Caco-2 (cell line): ENCODE results near the gene TCF12. TPM values are rescaled to one million over a fixed set of nuclear protein-coding genes. Genes with fewer than 3 reads are reported as not detected.

Source experiments
- Bru-seq: library from RNA; stranded (reverse); fragments of 400-500 nt; gene quantifications from one replicate; lab custom pipeline; 2021; lab: Mats Ljungman, UMichigan
- BruChase-seq, 2 experiments: library from RNA; stranded (reverse); fragments of 400-500 nt; gene quantifications; one replicate each; lab custom pipeline; 2021; lab: Mats Ljungman, UMichigan
- BruUV-seq: library from RNA; stranded (reverse); fragments of 400-500 nt; replicated peaks from 2 replicates; lab custom pipeline; 2021; lab: Mats Ljungman, UMichigan
- CTCF ChIA-PET: fragments of 300-600 bp; sonication (Branson Sonifier 250); formaldehyde crosslinking; loops from one replicate; lab custom pipeline; 2022; ENCODE audit warnings: antibody characterized with exemption; lab: Charles Lee
- POLR2A ChIA-PET: fragments of 300-600 bp; sonication (Branson Sonifier 250); formaldehyde crosslinking; loops from one replicate; lab custom pipeline; 2022; ENCODE audit warnings: antibody characterized with exemption; lab: Charles Lee
- DNase-seq, 2 experiments: peaks; one replicate each; pipeline versions ENCODE4 v3.0.0 to v3.0.0-alpha.2; 2020 to 2022
- H3K27me3 ChIP-seq: replicated peaks from 2 replicates; pipeline ENCODE4 v1.6.0; 2011; ENCODE audit warnings: low read length; ENCODE audit not compliant: control insufficient read depth, insufficient read depth
- H3K36me3 ChIP-seq: 2 replicates; pipeline ENCODE4 v1.5.1; 2011; ENCODE audit warnings: low read length; ENCODE audit not compliant: control insufficient read depth, insufficient read depth
- H3K4me1 ChIP-seq: fragments of 250-450 bp; sonication (Bioruptor Pico); 2 replicates; pipeline ENCODE4 v1.5.1; 2020; ENCODE audit warnings: mild to moderate bottlenecking
- H3K4me3 ChIP-seq: 2 replicates; pipeline ENCODE4 v1.5.1; 2011; ENCODE audit warnings: low read depth, mild to moderate bottlenecking, control low read depth, low read length
- H3K9me3 ChIP-seq: fragments of 250-450 bp; sonication (Bioruptor Pico); 2 replicates; pipeline ENCODE4 v1.5.1; 2020; ENCODE audit warnings: mild to moderate bottlenecking, moderate library complexity
- H3K27ac Mint-ChIP-seq: one replicate; pipeline ENCODE4 v1.8.0; 2022; ENCODE audit warnings: mixed read lengths; ENCODE audit not compliant: unreplicated experiment
- H3K27me3 Mint-ChIP-seq: one replicate; pipeline ENCODE4 v1.8.0; 2022; ENCODE audit warnings: mixed read lengths; ENCODE audit not compliant: insufficient read depth, unreplicated experiment
- H3K36me3 Mint-ChIP-seq: one replicate; pipeline ENCODE4 v1.8.0; 2022; ENCODE audit warnings: mild to moderate bottlenecking, mixed read lengths; ENCODE audit not compliant: insufficient read depth, unreplicated experiment
- H3K4me1 Mint-ChIP-seq: one replicate; pipeline ENCODE4 v1.8.0; 2022; ENCODE audit warnings: low read depth, mixed read lengths; ENCODE audit not compliant: unreplicated experiment
- H3K4me3 Mint-ChIP-seq: one replicate; pipeline ENCODE4 v1.8.0; 2022; ENCODE audit warnings: mild to moderate bottlenecking, moderate library complexity, mixed read lengths; ENCODE audit not compliant: unreplicated experiment
- H3K9me3 Mint-ChIP-seq: one replicate; pipeline ENCODE4 v1.8.0; 2022; ENCODE audit warnings: mixed read lengths; ENCODE audit not compliant: unreplicated experiment
- CTCF ChIP-seq, 2 experiments: fragments of 200-600 bp in 1 of 2; IDR thresholded peaks; 1 replicate in 1 of 2; 2 replicates in 1 of 2; pipeline versions ENCODE4 v1.5.1 to v1.8.0; 2011 to 2022; ENCODE audit warnings: antibody characterized with exemption in 1 of 2, control low read depth in 1 of 2, inconsistent platforms in 1 of 2, low read depth in 1 of 2, low read length in 1 of 2, mild to moderate bottlenecking in 1 of 2, moderate library complexity in 1 of 2; ENCODE audit not compliant: insufficient read depth in 1 of 2, severe bottlenecking in 1 of 2, unreplicated experiment in 1 of 2
- intact Hi-C: fragments of 100-400 bp; cut with micrococcal nuclease; formaldehyde crosslinking; loops from one replicate; pipeline ENCODE4 v1.10.0; 2022; ENCODE audit not compliant: unreplicated experiment
- long read RNA-seq: library from polyadenylated mRNA; stranded (forward); transcript quantifications from one replicate; pipeline ENCODE4 v2.0.0, GENCODE V29; 2022
- total RNA-seq: library from RNA; stranded (reverse); gene quantifications from 2 replicates; pipeline ENCODE4 v1.2.3, GENCODE V29; 2022

The TCF12 gene
- total RNA-seq: 64.4 and 68.8 TPM in 2 replicates
- Bru-seq, nascent RNA: percentile 88 among the genes with signal in this experiment
- percentile 80 among the genes with signal in this experiment for BruChase-seq, experiment 1, labeled RNA remaining after a 2-hour chase
- BruChase-seq, experiment 2, labeled RNA remaining after a 6-hour chase: percentile 75 among the genes with signal in this experiment
- long read RNA-seq, full-length matches to known transcripts: 19 of 43 reads
- long read RNA-seq, partial matches to known transcripts: 8 of 43 reads
- long read RNA-seq, other reads (novel, unspliced or antisense): 16 of 43 reads

DNA sequence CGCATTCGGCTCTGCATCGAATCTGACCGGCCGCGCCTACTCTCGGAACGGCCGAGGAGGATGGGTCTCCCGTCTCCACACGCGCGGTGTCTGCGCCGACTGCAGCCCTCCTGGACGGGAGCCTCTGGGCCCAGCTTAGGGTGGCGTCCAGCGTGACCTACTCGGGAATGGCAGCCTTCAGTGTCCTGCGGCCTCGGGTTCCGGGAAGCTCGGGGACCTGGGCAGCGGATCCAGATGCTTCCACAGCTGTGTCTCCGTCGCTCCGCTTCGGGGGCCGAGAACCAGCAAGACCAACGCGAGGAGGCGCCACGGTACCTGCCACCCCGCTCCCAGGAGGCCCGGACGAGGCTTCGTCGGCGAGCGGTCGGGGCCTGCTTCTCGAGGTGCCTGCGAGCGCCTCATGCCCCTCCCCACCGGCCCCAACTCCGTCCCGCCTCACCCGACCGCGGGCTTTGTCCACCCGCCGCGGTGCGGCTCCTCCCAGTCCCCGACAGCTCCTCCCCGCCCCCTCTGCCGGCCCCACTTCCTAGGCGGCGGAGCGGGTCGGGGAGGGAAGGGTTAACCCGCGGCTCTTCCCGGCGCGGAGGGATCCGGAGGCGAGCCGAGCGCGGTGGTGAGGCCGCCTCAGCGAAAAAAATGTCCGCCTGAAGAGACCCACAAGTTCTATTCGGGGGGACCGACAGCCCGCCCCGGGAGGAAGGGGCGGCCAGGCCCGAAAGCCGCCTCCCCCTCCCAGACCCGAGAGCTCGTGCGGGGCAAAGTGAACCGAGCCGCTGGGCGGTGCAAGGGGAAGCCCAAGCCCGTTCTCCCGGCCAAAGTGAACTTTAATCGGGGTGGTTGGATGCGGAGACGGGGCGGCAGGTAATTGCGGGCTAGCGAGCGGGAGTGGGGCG is at the start of gene TCF12:
Gene TCF12 (plus strand): TSS at position 599 of the 893 bp plus-strand sequence. CDS start 1,270 bp downstream, outside the sequence.
- TSS peak; percentile 63 for BruUV-seq
- Mint-ChIP-seq H3K4me1 (peaks cover 3% of the 10 kb centered on the region), H3K27ac (peak within 1 kb of the TSS; percentile 97), H3K4me3 (peak within 1 kb of the TSS; percentile 99), H3K36me3 (peaks cover 15% of the 10 kb centered on the region), H3K27me3 (no peaks in the 10 kb centered on the region), H3K9me3 (no peaks in the 10 kb centered on the region)
- DNase-seq: peak; percentile 96 to 98
- Histone ChIP-seq H3K4me1 (peaks cover 19% of the 10 kb centered on the region), H3K36me3 (no peaks in the 10 kb centered on the region), H3K9me3 (no peaks in the 10 kb centered on the region), H3K27me3 (no peaks in the 10 kb centered on the region), H3K4me3 (peak within 1 kb of the TSS; percentile 92)
- ChIA-PET POLR2A (interaction anchor here (0.6 to 1.3 kb wide), 6 partner anchors 22 to 453 kb away, joined by 3 to 16 read pairs (median 4); partner anchors contain the start of gene MNS1), CTCF (interaction anchor here (0.6 to 1.1 kb wide), 6 partner anchors 31 to 454 kb away, joined by 3 to 10 read pairs (median 4); partner anchors contain the start of gene MNS1)
- intact Hi-C loops: loop anchor here (1.0 to 2.0 kb wide), 3 partner anchors 31 to 221 kb away; no protein-coding TSS in a partner anchor
- TF ChIP-seq CTCF (IDR thresholded peaks at IDR 0.05; ENCODE audit: insufficient read depth in 1 of 2, low read depth in 1 of 2, low read length in 1 of 2, severe bottlenecking in 1 of 2, unreplicated experiment in 1 of 2): peak; percentile 37 to 45

- no peaks in the 10 kb centered on the region for H3K4me1 ChIP-seq
- TF ChIP-seq CTCF (IDR thresholded peaks at IDR 0.05; ENCODE audit: insufficient read depth in 1 of 2, low read depth in 1 of 2, low read length in 1 of 2, severe bottlenecking in 1 of 2, unreplicated experiment in 1 of 2): no peak
- H3K36me3 Mint-ChIP-seq: no peaks in the 10 kb centered on the region
- POLR2A ChIA-PET: no interaction called here
- no peaks in the 10 kb centered on the region for H3K36me3 ChIP-seq
- no TSS peak for BruUV-seq
- no peaks in the 10 kb centered on the region for H3K9me3 Mint-ChIP-seq
- peaks cover 7% of the 10 kb centered on the region for H3K4me1 Mint-ChIP-seq
- DNase-seq: peak; percentile 31 to 35
- CTCF ChIA-PET: interaction anchor here (1.0 to 1.3 kb wide), 3 partner anchors 48 to 379 kb away, joined by 3 to 7 read pairs (median 3); no protein-coding TSS in a partner anchor
- intact Hi-C loops: loop anchor here (1.0 kb wide), 2 partner anchors 48 to 378 kb away; no protein-coding TSS in a partner anchor
- no peak overlapping the region for H3K4me3 ChIP-seq
- no peaks in the 10 kb centered on the region for H3K27me3 Mint-ChIP-seq
- no peaks in the 10 kb centered on the region for H3K27me3 ChIP-seq
- no peak overlapping the region for H3K4me3 Mint-ChIP-seq
- no peaks in the 10 kb centered on the region for H3K9me3 ChIP-seq
- no peak overlapping the region for H3K27ac Mint-ChIP-seq
Observed at GRCh38 chr15:56869573-56869972, 48.9 kb upstream of the TCF12 start.

DNA sequence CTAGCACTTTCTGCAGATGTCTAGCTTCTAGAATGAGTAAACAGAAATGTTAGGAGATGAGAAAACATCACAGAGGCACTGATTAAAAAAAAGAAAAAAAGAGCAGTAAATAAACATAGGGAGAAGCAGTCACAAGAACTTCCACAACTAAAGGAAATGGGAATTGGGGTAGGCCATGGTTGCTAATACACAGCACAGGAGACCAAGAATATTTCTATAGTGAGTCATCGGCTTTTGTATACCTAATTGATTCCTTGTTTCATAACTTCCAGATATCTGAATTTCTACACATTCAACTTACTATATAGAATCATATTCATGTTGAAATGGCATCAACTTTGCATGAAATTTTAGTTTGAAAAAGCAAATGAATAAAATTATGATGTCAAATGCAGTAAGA is 47.3 kb upstream of the TCF12 start:
- CTCF ChIA-PET: no interaction called here
- Histone ChIP-seq H3K4me3 (no peak overlapping the region), H3K9me3 (no peaks in the 10 kb centered on the region), H3K4me1 (no peaks in the 10 kb centered on the region), H3K27me3 (no peaks in the 10 kb centered on the region), H3K36me3 (no peaks in the 10 kb centered on the region)
- no peak overlapping the region for H3K27ac Mint-ChIP-seq
- H3K4me1 Mint-ChIP-seq: peaks cover 7% of the 10 kb centered on the region
- no TSS peak for BruUV-seq
- no peaks in the 10 kb centered on the region for H3K27me3 Mint-ChIP-seq
- POLR2A ChIA-PET: no interaction called here
- TF ChIP-seq CTCF (IDR thresholded peaks at IDR 0.05; ENCODE audit: insufficient read depth in 1 of 2, low read depth in 1 of 2, low read length in 1 of 2, severe bottlenecking in 1 of 2, unreplicated experiment in 1 of 2): no peak
- DNase-seq: no peak
- H3K4me3 Mint-ChIP-seq: no peak overlapping the region
- H3K9me3 Mint-ChIP-seq: no peaks in the 10 kb centered on the region
- H3K36me3 Mint-ChIP-seq: no peaks in the 10 kb centered on the region
- intact Hi-C loops: no loop called here
